ENCODE data around the gene SELPLG.

GRCh38 chr12:108622421-108622820 is 11.3 kb downstream of the SELPLG start:
- TF ChIP-seq POLR2AphosphoS5 (IDR thresholded peaks at IDR 0.05) (no peak), CTCF (IDR thresholded peaks at IDR 0.05; ENCODE audit: poor library complexity, severe bottlenecking) (no peak), RAD21 (conservative IDR thresholded peaks at IDR 0.05) (no peak), REST (IDR thresholded peaks at IDR 0.05; ENCODE audit: borderline replicate concordance) (no peak), MXI1 (conservative IDR thresholded peaks at IDR 0.05; ENCODE audit: poor library complexity, severe bottlenecking) (no peak), EP300 (conservative IDR thresholded peaks at IDR 0.05; ENCODE audit: poor library complexity, severe bottlenecking) (no peak), EZH2 (IDR thresholded peaks at IDR 0.05; ENCODE audit: borderline replicate concordance, insufficient read depth, low read length, poor library complexity, severe bottlenecking) (no peak), TAF1 (IDR thresholded peaks at IDR 0.05; ENCODE audit: low read depth) (no peak)
